Uterus (tissue), 4 donors: ENCODE measurements around the gene MRPS16. TPM values are rescaled to one million over a fixed set of nuclear protein-coding genes. Genes with fewer than 3 reads are reported as not detected.

Experiments used
- DNase-seq, 2 donors: peaks; one replicate each; pipeline ENCODE4 v3.0.0-alpha.2; 2019 to 2020
- H3K27ac ChIP-seq, 2 donors: fragments of 200-600 bp; sonication (generic); 1 replicate in 1 of 2; 2 replicates in 1 of 2; pipeline ENCODE4 v1.5.1; 2016 to 2018
- H3K27me3 ChIP-seq, 2 donors: fragments of 200-600 bp; sonication (generic); one replicate each; pipeline ENCODE4 v1.5.1; 2018 to 2019; ENCODE audit warnings: control low read depth in 1 of 2
- H3K36me3 ChIP-seq, 2 donors: fragments of 200-600 bp; sonication (generic); one replicate each; pipeline ENCODE4 v1.5.1; 2019; ENCODE audit warnings: control low read depth in 1 of 2
- H3K4me1 ChIP-seq, 2 donors: fragments of 200-600 bp; sonication (generic); one replicate each; pipeline ENCODE4 v1.5.1; 2018 to 2019; ENCODE audit warnings: control low read depth in 1 of 2
- H3K4me3 ChIP-seq, 2 donors: fragments of 200-600 bp; sonication (generic); 1 replicate in 1 of 2; 2 replicates in 1 of 2; pipeline ENCODE4 v1.5.1; 2018 to 2019; ENCODE audit warnings: mild to moderate bottlenecking in 1 of 2
- H3K9me3 ChIP-seq, 2 donors: fragments of 200-600 bp; sonication (generic); one replicate each; pipeline ENCODE4 v1.5.1; 2019; ENCODE audit warnings: control low read depth in 1 of 2
- POLR2A ChIP-seq, 2 donors: fragments of 450-650 bp; IDR thresholded peaks; one replicate each; pipeline ENCODE4 v1.6.1; 2016; ENCODE audit warnings: antibody characterized with exemption in 2 of 2, mild to moderate bottlenecking in 1 of 2, moderate library complexity in 1 of 2
- intact Hi-C: fragments of 100-400 bp; cut with DNase I; formaldehyde crosslinking; loops from one replicate; pipeline ENCODE4 v1.15.1; 2023; ENCODE audit warnings: low total_unique reads
- total RNA-seq, 4 donors: library from RNA; depleted of rRNA in 3 of 4; stranded (reverse); fragments of >200 nt in 3 of 4; gene quantifications; one replicate each; pipeline versions ENCODE4 v1.1.0 to v1.2.4, GENCODE V29; 2014 to 2023
- TF ChIP-seq, protein P1 (sequence below), 4 experiments: fragments of 200-600 bp in 2 of 4; fragments of 450-650 bp in 2 of 4; sonication (generic) in 2 of 4; IDR thresholded peaks; one replicate each; pipeline ENCODE4 v1.5.1; 2016 to 2019; ENCODE audit warnings: antibody characterized with exemption in 4 of 4, mild to moderate bottlenecking in 2 of 4, moderate library complexity in 1 of 4
- donor health status: DM: yes; HTN: yes; CAD: no.

Gene MRPS16
- total RNA-seq, 4 donors from 2014 or later = 6.8 to 67.7 (median 54.0) TPM

DNA sequence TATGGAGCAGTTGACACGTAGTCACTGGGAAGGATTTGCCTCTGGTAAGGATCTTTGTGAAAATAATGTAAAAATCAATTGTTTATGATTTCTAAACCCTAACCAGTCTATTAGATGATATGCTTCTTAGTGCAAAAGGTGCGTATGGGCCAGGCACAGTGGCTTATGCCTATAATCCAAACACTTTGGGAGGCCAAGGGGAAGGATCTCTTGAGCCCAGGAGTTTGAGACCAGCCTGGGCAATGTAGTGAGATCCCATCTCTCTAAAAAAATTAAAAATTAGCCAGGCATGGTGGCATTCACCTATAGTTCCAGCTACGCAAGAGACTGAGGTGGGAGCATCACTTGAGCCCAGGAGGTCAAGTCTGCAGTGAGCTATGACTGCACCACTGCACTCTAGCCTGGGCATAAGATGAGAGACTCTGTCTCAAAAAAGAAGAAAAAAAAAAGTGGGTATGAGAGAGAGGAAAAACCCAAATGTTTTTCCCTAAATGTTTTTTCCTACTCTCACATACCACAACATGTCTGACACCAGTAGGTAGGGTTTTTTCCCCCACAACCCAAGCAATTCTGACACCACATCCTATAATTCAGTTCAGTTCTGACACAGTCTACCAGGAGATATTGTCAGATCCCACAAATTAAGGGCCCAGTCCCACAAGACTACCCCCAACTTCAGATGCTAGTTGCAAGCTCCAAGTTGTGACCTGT, 41.9 kb downstream of the MRPS16 start:
- H3K27me3 ChIP-seq = no peaks in the 10 kb centered on the region
- DNase-seq = no peak
- H3K27ac ChIP-seq = no peak overlapping the region
- TF ChIP-seq, protein P1, sequence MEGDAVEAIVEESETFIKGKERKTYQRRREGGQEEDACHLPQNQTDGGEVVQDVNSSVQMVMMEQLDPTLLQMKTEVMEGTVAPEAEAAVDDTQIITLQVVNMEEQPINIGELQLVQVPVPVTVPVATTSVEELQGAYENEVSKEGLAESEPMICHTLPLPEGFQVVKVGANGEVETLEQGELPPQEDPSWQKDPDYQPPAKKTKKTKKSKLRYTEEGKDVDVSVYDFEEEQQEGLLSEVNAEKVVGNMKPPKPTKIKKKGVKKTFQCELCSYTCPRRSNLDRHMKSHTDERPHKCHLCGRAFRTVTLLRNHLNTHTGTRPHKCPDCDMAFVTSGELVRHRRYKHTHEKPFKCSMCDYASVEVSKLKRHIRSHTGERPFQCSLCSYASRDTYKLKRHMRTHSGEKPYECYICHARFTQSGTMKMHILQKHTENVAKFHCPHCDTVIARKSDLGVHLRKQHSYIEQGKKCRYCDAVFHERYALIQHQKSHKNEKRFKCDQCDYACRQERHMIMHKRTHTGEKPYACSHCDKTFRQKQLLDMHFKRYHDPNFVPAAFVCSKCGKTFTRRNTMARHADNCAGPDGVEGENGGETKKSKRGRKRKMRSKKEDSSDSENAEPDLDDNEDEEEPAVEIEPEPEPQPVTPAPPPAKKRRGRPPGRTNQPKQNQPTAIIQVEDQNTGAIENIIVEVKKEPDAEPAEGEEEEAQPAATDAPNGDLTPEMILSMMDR (IDR thresholded peaks at IDR 0.05) = no peak
- TF ChIP-seq POLR2A (IDR thresholded peaks at IDR 0.05) = no peak
- H3K36me3 ChIP-seq = no peaks in the 10 kb centered on the region
- no peaks in the 10 kb centered on the region for H3K9me3 ChIP-seq
- H3K4me3 ChIP-seq = no peak overlapping the region
- no peaks in the 10 kb centered on the region for H3K4me1 ChIP-seq
- intact Hi-C loops = no loop called here

DNA sequence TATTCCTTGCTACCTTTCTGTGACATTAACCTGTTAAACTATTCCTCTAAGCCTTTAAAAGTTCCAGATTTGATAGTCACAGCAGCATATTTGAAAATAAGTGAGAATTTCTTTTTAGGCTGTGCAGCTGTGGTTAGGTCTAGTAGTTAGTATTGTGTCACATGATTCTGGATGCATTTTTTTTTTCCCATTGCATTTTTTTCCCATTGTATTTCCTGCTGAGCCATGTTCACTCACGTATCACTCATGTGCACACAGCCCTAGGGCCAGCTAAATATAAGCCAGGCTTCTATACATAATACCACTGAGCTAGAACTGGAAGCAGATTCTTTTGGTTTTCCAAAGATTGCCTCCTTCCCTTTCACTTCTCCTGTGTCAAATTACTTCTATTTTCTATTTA, 42.7 kb downstream of the MRPS16 start:
- DNase-seq = no peak
- no peaks in the 10 kb centered on the region for H3K9me3 ChIP-seq
- TF ChIP-seq, protein P1 (IDR thresholded peaks at IDR 0.05) = no peak
- TF ChIP-seq POLR2A (IDR thresholded peaks at IDR 0.05) = no peak
- H3K27ac ChIP-seq = no peak overlapping the region
- no peaks in the 10 kb centered on the region for H3K36me3 ChIP-seq
- H3K4me1 ChIP-seq = no peaks in the 10 kb centered on the region
- H3K4me3 ChIP-seq = no peak overlapping the region
- intact Hi-C loops = no loop called here
- H3K27me3 ChIP-seq = no peaks in the 10 kb centered on the region

DNA sequence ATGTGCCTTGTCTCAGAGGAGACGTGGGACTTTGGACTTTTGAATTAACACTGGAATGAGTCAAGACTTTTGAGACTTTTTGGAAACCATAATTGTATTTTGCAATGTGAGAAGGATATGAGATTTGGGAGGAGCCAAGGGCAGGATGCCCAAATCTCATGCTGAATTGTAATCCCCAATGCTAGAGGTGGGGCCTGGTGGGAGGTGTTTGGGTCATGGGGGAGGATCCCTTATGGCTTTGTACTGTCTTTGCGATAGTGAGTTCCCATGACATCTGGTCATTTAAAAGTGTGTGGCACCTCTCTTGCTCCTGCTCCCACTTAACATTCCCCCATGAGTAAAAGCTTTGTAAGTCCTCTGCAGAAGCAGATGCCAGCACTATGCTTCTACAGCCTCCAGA, 44.6 kb downstream of the MRPS16 start:
- H3K27me3 ChIP-seq = no peaks in the 10 kb centered on the region
- no peaks in the 10 kb centered on the region for H3K36me3 ChIP-seq
- no peaks in the 10 kb centered on the region for H3K4me1 ChIP-seq
- no peaks in the 10 kb centered on the region for H3K9me3 ChIP-seq
- intact Hi-C loops = no loop called here
- DNase-seq = no peak
- TF ChIP-seq POLR2A (IDR thresholded peaks at IDR 0.05) = no peak
- TF ChIP-seq, protein P1 (IDR thresholded peaks at IDR 0.05) = no peak
- H3K27ac ChIP-seq = no peak overlapping the region
- no peak overlapping the region for H3K4me3 ChIP-seq

DNA sequence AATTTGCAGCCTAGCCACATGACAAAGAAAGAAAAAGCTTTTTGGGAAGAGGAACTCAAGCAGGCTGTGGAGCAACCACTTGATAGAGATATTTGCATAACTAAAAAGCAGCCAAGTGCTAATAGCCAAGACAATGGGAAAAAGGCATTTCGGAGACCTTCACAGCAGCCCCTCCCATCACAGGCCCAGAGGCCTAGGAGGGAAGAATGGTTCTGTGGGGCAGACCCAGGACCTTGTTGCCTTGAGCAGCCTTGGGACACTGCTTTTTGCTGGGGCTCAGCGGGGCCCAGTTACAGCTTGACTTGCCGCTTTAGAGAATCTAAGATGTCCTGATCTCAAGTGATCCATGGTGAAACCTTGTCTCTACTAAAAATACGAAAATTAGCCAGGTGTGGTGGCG, 46.1 kb downstream of the MRPS16 start:
- Histone ChIP-seq H3K36me3 (no peaks in the 10 kb centered on the region), H3K27ac (no peak overlapping the region), H3K27me3 (no peaks in the 10 kb centered on the region), H3K4me3 (no peak overlapping the region), H3K9me3 (no peaks in the 10 kb centered on the region), H3K4me1 (no peaks in the 10 kb centered on the region)
- DNase-seq = no peak
- TF ChIP-seq, protein P1 (IDR thresholded peaks at IDR 0.05) = no peak
- no peak for TF ChIP-seq POLR2A (IDR thresholded peaks at IDR 0.05)
- intact Hi-C loops = no loop called here

DNA sequence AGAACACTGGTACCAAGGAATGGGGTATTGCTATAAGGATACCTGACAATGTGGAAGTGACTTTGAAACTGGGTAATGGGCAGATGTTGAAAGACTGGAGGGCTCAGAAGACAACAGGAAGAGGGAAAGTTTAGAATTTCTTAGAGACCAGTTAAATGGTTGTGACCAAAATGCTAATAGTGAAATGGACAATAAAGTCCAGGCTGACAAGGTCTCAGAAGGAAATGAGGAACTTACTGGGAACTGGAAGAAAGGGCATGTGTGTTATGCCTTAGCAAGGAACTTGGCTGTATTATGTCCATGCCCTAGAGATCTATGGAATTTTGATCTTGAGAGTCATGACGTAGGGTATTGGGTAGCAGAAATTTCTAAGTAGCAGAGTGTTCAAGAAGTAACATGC, 46.6 kb downstream of the MRPS16 start:
- no peak overlapping the region for H3K4me3 ChIP-seq
- DNase-seq = no peak
- no peaks in the 10 kb centered on the region for H3K4me1 ChIP-seq
- TF ChIP-seq, protein P1 (IDR thresholded peaks at IDR 0.05) = no peak
- no peak for TF ChIP-seq POLR2A (IDR thresholded peaks at IDR 0.05)
- no peak overlapping the region for H3K27ac ChIP-seq
- no peaks in the 10 kb centered on the region for H3K36me3 ChIP-seq
- intact Hi-C loops = no loop called here
- no peaks in the 10 kb centered on the region for H3K27me3 ChIP-seq
- no peaks in the 10 kb centered on the region for H3K9me3 ChIP-seq
